Effector CD4-positive, alpha-beta T cell (primary cell): Measurements from ENCODE around the gene CDH10. TPM values are rescaled to one million over a fixed set of nuclear protein-coding genes. Genes with fewer than 3 reads are reported as not detected.

ENCODE experiments used
- DNase-seq: peaks from one replicate; pipeline ENCODE4 v3.0.0-alpha.2; 2020
- total RNA-seq: gene quantifications from one replicate; lab custom pipeline; 2026; lab: John Stamatoyannopoulos, UW

Gene CDH10
- total RNA-seq, result not detected

DNA sequence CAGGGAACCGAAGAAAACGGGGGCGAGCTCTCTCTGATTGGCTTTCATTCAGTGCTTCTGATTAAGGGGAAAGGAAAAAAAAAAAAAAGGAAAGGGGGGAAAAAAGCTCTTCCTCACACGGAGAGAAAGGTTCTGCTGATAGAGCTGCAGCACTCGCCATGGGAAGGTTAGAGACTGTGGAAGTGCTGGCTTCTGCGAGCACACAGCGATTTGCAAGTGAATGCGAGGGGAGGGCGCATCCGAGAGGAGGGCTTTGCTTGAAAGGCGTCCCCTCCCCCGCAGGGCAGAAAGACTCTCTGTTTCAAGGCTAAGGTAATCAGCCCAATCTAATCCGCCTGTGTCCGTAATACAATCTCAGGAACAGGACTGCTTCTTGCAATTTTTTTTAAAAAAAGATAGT, at the start of gene CDH10:
CDH10 (minus strand) TSS at position 218 of the 400 bp plus-strand sequence. CDS start 51,488 bp downstream, outside the sequence.
- no peak for DNase-seq

DNA sequence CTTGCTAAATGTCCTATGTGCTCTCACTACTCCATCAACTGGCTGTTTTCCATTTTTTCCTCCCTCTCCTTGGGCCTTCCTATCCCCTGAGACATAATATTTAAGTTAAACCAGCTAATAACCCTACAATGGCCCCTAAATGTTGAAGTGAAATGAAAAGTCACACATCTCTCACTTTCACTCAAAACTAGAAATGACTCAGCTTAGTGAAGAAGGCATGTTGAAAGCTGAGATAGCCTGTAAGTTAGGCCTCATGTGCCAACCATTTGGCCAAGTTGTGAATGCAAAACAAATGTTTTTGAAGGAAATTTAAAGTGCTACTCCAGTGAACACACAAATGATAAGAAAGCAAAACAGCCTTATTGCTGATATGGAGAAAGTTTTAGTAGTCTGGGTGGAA, 48.8 kb upstream of the CDH10 start:
- DNase-seq, result no peak

DNA sequence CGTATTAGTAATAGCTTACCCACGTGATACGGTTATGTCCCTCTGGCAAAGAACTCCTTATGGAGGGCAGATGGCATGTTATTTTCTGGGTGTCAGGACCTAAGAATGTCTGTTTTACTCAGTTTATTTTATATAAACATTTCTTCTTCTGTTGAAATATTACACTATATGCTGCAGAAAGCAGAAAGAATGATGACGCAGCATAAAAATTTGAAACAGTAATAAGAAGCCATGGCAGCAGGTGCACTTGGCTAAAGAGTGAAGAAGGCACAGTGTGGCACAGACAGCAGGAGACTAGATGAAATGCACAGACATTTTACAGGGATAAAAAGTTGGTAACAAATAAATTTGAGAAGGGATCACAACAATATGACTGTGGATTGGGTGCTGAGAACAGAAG, 46.3 kb upstream of the CDH10 start:
- no peak for DNase-seq

DNA sequence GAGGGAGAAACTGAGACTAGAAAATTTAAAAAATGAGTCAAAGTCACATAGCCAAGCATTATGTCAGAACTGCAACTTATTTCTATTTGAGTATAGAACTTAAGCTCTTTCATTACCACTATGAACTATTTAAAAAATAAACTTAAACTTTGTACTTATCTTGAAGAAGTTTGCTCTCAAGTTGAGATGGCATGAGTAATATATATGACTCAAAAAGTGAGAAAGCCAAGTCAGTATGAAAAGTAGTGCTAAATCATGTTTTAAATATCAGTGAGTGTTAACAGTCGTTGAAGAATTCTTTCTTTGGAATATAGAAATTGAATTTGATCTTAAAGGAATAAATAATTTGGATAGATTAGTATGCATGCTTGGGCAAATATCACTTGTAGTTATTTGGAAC, 36.3 kb upstream of the CDH10 start:
- DNase-seq, result no peak

DNA sequence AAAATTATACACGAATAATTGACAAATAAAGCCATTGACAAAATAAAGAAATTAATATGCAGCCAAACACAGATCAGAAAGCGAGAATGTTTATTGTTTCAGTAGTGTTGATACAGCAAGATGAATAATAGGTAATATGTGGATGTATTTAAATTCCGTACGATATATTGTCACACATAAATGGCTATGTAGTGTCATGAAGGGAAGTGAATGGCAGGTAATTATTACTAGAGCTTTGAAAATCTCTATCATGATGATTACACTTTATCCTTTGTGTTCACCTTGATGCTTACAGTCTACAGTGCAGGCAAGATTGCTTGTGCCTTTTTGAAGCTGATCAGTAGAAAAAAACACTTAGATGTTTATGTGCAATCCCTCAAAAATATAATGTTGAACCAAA, 23.3 kb upstream of the CDH10 start:
- DNase-seq, result no peak

DNA sequence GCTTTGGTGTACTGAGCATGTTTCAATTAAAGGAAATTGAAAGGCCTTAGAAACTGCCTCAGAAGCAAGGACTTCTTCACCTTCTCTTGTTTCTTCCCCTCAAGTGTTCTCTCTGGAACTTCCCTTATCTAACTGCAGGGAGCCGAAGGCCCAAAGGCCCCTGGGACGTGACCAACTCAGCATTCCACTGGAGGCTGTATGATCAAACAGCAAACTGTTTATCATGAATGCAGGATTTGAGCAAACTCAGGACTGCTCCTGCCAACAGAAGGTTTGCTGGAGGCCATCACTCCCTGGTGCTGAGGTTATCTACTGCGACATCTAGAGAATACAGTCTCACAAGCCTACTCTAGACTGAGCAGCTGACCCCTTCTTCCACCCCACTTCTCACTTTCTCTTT, 4.8 kb upstream of the CDH10 start:
- DNase-seq, result no peak

DNA sequence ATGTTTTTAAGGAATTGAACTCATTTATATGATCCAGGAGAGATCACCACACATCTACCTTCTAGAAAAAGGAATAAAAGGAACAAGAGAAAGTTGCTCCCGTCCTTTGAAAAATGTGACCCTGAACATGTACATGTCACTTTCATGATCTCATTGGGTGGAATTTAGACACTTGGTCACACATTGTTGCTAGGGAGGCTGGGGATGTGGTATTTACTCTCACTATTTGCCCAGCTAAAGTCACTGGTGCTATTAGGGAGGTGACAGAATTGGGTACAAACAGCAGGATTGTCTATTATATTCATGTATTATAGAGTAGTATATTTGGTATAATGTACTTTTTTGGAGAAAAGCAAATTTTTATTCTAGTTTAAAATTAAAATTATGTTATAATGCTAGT, 2.1 kb upstream of the CDH10 start:
- no peak for DNase-seq

DNA sequence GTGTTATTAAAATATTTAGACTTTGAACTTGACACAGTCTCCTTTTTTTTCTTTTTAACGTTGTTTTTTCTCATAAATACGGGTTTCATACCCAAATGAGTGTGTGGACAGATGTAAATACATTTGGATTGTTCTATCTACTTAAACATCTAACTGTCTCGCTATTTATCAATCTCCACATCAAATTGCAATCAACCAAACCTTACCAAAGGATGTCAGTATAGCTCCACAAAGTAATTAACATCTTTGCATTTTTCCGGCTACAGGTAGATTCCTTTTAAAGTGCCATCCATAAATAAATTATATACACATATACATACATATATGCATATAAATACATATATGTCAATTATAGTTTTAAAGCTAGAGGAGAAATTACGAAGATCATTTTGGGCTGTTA, 705 bp upstream of the CDH10 start:
- no peak for DNase-seq

DNA sequence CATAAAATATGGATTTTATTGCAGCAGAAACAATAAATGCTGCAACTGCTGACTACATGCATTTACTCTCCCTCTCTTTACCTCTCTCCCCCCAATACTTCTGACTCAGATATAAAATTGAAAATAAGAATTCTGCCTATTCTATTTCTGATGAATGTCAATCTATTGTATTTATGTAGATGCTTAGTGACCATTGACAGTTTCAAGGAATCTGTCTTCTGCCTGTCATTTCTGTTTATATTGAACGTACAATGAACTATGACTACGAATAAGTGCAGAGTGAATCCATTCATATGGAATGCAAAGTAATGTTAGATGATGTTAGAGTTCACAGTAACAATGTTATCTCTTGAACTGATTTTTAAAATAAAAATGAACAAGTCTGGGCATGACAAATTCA, 898 bp downstream of the CDH10 start:
- DNase-seq, result no peak

DNA sequence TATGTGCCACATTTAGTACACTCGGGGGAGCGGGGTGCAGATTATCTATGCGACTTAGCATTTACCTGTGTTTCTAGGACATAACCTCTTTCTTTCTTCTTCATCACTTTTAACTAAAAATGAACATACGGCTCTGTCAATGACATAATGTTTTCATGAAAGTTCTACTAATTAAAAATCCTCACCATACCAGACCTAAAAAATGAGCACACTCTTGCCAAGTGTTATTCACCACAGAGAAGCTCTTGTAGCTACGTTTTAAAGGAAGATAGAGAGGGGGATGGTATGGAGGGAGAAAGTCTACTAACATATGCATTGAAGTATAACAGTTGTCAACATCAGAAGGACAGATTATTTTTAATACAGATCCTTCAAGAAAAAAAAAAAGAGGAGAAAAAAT, 1.6 kb downstream of the CDH10 start:
- DNase-seq, result no peak

DNA sequence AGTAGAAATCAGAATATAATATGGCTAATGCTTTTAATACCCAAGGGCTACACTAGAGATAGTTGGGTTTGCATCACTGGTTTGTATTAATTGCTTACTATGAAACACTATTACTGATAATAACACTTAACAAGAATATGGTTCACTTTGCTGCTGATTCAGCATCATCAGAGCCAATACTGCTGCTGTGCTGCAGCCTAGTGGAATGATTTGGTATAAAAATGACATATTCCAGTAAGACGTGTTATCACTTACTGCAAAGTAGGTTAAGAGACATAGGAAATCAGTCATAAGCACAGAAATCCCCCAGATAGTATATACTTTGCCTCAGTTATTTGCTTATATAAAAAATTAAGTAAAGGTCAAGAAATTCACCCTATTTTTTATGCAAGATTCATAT, 2.8 kb downstream of the CDH10 start:
- DNase-seq, result no peak

DNA sequence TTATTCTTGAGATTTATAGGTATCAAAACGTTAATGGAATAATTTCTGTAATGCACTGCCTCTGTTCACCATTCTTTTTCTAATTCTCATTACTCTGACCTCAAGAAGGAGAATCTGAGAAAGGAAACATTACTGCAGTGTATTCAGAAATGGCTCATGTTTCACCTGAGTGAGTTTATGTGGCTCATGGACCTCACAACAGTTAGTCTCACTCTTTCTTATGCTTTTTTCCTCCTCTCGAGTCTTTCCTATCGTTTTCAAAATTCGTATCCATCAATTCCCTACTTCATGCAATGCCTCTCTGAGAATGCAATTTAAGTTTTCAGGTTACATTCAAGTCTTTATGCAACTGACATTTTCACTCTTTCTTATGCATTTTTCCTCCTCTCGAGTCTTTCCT, 9.6 kb downstream of the CDH10 start:
- DNase-seq, result no peak

DNA sequence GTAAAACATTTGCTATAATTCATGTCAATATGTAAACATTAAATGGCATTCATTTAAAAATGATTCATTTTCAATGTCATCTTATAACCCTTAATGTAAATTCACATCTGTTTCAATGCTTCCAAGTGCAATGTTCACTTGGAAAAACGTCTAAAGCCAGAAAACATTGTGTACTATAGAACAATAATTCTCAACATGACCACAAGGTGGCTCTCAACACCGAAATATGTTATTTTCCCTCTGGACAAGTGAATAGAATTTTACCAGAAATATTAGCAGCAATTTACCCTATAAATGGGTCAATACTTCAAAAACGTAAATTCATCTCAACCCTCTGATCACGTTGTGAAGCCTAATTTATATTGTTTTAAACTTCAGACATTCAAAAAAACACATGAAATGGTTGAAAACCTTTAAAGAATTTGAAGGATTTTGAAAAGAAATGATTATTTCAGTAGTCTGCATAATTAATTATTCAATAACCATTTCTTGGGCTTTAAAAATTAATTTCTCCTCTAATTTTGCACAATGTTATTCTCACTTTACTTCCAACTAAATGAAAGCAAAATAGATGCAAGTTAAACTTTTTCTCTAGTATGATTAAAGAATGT, 11.0 kb downstream of the CDH10 start:
- no peak for DNase-seq

DNA sequence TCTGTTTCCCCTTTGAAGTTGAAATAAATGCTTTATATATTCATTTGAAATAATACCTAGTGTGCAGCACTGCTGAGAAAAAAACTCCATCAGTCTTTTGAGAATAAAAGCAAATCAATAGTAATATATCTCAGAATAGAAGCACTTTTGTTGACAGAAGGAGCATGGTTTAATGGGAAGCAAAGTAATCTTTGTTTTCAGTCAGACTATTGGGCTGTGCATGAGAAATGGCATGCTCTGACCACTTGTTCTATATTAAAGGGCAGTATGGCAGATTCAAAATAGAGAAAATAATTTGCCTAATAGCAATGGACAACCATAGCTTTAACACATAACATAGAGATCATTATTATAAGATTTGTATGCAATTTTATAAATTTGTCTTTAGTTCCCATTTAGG, 12.4 kb downstream of the CDH10 start:
- no peak for DNase-seq

DNA sequence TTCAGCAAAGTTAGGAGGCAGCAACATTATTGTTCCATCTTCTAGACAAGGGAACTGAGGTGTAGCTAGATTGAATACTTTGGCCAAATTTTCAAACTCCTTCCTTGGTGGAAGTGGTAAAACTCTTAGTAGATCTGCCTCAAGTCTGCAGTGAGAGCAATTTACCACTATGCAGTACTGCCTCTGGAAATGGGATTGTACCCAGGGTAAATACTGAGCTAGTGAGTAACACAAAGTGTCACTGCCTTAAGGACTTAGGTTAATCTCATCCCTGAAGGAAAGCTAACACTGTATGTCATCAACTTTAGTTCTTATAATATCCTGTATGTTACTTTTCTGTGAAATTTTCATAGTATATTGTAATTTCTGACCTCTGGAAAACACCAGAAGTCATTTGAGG, 13.9 kb downstream of the CDH10 start:
- DNase-seq, result no peak

DNA sequence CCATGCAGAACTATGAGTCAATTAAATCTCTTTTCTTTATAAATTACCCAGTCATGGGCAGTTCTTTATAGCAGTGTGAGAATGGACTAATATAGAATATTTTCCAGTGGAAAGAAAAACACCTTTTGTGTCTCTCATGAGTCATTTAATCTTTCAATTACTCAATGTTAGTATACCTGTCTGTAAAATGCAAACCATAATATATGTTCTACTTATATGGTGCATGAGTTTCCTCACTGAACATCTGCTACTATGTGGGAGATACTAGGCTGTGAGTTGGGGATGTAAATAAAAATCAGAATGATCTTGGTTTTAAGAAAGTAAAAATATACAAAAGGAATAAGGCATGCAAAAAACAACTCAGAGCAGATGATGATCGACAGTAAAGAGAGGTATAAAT, 15.0 kb downstream of the CDH10 start:
- DNase-seq, result no peak

DNA sequence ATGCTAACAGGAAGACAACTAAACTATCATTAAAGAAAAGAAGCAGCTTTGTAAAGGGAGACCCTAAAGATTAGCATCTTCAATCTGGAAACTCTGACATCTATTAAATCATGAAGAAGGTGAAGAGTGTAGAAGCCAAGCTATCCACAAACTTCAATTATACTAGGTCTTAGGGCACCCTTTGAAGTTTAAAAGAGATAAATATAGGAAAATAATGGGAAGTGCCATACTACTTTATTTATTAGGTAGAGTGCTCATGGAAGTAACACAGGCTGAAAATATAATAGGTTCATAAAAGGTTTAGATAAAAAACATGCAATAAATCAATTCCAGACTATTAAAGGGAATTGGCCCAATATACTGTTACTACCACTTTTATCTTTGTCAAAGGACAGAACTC, 19.9 kb downstream of the CDH10 start:
- DNase-seq, result no peak

DNA sequence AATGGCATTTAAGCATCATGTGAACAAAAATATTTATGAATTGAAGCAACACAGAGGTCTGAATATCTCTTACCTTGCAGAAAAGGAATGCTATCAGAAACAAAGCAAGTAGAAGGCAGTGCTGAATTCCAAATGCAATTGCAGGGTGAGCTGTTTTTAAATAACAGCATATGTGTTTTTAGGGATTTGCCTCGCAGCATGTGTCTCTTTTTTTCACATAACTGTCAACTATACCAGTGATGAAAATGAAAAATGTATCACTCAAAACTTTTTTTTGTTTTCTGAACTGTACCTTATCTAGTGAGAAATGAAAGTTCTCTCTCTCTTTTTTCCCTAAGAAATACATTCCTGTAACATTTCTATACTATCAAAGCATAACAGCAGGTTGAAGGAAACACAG, 21.2 kb downstream of the CDH10 start:
- no peak for DNase-seq

DNA sequence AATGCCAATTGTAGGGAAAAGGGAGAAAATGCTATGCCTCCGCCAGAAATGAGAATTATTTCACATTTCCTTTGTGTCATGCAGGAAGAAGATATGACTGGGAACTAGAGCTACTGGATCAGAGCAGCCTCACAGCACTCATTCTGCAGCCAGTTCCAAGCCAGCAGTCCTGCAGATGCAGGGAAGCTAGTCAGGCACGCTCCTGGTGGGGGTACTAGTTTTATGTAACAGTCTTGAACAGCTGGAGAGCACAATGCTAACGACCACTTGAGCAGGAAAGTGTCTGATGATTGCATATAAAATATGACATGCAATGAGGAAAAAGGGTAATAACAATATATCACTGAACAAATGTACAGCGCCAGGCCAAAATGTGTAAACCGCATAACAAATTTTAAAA, 21.7 kb downstream of the CDH10 start:
- DNase-seq, result no peak

DNA sequence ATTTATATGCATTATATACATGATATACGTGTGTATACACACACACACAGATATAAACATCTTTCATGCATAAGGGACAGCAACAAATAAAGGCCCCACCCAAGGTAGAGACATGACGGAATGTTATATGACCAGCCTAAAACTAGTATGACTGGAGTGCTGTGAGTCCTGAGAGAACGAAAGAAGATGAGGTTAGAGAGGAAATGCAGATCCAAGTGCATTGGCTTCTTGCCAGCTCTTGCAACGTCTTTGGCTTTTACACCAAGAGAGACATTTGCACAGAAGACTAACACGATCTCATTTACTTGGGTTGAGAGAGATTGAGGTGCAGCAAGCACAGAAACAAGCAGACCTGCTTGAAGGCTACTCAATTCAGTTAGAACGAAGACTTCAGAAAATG, 23.0 kb downstream of the CDH10 start:
- no peak for DNase-seq

DNA sequence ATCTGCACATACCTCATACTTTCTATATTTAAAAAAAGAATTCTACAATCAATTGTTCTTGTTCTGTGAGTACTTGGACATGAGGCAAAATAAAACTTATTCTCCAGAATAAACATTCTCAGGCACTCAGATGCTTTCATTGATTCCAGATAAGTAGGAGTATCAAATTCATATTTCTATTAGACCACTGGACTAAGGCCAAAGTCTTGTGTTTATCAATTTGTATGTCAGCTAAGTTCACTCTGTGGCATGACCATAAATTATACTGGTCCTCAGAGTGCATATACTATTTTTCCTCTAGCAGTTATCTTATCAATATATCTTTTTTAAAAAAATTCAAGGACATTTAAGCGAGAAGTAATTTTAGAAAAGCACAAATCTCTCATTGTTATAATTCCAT, 28.2 kb downstream of the CDH10 start:
- DNase-seq, result no peak

DNA sequence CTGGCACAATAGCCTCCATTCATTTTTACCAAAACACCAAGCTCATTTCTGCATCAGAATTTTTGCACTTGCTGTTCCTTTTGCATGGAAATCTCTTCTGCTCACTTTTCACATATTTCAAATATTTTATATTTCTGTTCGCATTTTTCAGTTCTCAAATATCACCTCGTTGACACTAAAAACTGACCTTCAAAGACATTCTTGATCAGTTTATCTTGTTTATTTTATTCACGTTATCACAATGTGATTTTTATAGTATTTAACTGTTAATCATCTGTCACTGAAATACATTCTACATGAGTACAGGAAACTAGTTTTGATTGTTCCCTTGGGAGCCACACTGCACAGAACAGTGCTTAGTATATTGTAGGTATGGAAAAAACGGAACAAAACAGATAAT, 29.6 kb downstream of the CDH10 start:
- DNase-seq, result no peak

DNA sequence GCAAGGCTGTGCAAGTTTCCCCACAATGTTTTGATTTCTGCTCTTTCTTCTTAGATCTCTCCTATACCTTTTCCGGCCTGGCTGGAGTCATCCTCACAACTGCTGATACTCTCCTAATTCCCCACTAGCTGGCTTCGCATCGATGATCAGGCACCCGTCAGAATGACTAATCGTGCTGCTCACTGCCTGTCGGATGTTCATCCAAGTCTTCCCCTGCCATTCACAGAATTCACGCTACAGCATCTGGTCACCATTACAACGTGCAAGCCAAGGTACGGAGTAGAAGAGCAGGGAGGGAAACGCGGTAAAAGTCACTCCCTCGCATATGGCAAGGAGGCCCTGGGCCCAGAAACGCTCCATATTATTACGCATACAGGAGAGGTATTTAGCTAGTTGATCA, 35.1 kb downstream of the CDH10 start:
- DNase-seq, result no peak

DNA sequence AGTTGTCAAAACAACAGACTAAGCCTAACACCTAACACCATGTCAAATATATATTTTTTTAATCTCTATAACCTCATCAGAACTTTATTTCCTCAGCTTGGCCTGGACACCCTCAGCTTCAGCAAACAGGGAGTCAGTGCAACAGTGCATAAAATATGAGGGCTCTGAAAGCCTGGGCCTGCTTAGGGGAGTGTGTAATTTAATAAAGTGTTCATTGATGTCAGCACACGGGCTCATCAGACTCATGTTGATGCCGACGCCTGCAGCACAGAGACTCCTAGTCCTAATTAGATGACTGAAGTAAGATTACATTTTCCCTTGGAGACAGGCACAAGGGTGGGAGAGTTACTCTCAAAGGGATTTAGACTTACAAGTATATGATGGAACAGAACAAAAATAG, 37.8 kb downstream of the CDH10 start:
- no peak for DNase-seq

DNA sequence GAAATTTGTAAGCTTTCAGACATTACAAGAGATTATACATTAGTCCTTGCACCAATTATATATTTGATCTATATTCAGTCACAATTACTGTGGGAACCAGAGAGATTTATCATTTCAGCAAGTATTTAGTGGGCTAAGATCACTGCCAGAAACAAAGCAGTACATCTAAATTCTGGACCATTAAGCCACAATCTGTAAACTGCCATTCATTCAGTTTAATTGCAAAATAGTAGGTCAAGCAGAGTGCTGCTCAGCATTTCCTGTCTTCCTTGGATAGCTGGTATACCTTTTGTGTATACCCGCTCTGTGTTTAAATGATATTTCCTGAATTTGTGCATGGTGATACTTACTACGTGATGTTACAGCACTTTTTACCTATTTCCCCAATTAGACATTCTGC, 42.6 kb downstream of the CDH10 start:
- no peak for DNase-seq

DNA sequence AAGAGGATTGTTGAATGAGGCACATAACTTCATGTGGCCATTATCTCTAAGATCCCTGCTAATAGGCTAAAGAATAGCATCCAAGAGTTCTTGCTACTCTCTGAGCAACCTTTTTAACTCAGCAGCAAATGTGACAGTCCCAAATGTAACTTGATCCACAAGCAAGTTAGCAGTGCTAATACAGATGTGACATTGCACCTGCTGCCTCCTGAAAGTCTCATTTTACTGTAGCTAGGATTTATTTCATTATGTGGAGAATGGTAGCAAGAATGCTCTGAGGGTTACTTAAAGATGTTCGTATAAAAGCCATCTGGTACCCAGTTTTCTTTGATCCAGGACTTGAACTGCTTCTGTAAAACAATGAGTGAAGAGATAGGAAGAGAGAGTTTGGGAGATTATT, 45.8 kb downstream of the CDH10 start:
- DNase-seq, result no peak
